Rectal smooth muscle tissue (tissue), 1 donor: ENCODE results near the gene TACR2.
A peak's percentile ranks its signal among the peaks of the same experiment; 100 is the strongest.

Experiments
- H3K27ac ChIP-seq: one replicate; pipeline ENCODE4 v1.7.0; 2013; ENCODE audit warnings: low read depth, low read length, inconsistent platforms
- H3K27me3 ChIP-seq: one replicate; pipeline ENCODE4 v1.7.0; 2013; ENCODE audit warnings: low read length; ENCODE audit not compliant: control insufficient read depth, insufficient read depth
- H3K36me3 ChIP-seq: one replicate; pipeline ENCODE4 v1.7.0; 2013; ENCODE audit warnings: low read length; ENCODE audit not compliant: control insufficient read depth, insufficient read depth
- H3K4me1 ChIP-seq: one replicate; pipeline ENCODE4 v1.7.0; 2013; ENCODE audit warnings: low read length; ENCODE audit not compliant: control insufficient read depth, insufficient read depth
- H3K4me3 ChIP-seq: one replicate; pipeline ENCODE4 v1.7.0; 2013; ENCODE audit warnings: low read length
- H3K9ac ChIP-seq: one replicate; pipeline ENCODE4 v1.7.0; 2013; ENCODE audit warnings: low read length

The TACR2 gene

GRCh38 chr10:69413221-69413865, 3.4 kb downstream of the TACR2 start:
- no peaks in the 10 kb centered on the region for H3K36me3 ChIP-seq
- H3K9ac ChIP-seq, result no peak overlapping the region
- H3K27me3 ChIP-seq, result no peaks in the 10 kb centered on the region
- peak overlapping the region; percentile 75 for H3K4me3 ChIP-seq
- H3K27ac ChIP-seq, result peak overlapping the region; percentile 95
- peaks cover 35% of the 10 kb centered on the region for H3K4me1 ChIP-seq

DNA sequence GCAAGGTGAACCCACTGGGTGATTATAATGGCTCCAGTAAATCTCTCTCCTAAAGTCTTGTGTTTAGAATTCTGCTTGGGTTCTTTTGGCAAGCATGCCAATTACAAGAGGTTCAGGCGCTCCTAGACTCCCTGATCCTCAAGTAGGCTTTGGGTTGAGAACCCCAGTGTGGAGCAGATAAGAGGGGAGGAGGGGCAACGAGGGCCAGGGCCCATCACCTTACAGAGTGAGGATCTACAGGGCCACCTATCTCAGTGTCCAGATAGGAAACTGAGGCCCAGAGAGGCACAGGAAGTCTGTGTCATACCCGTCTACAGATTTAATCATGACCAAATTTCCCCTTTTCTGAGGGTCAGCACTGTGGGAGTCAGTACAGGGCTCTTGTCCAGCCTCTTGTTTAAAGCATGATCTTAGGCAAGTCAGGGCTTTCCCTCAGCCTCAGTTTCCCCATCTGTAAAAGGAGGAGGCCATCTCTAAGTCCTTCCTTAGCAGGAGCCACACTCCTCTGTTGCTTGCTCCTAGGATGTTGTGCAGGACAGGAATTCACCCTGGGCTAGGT, 4.4 kb downstream of the TACR2 start:
- Histone ChIP-seq H3K36me3 (no peaks in the 10 kb centered on the region), H3K27ac (peak overlapping the region; percentile 95), H3K27me3 (no peaks in the 10 kb centered on the region), H3K4me1 (peaks cover 36% of the 10 kb centered on the region), H3K9ac (peak overlapping the region; percentile 36), H3K4me3 (no peak overlapping the region)

DNA sequence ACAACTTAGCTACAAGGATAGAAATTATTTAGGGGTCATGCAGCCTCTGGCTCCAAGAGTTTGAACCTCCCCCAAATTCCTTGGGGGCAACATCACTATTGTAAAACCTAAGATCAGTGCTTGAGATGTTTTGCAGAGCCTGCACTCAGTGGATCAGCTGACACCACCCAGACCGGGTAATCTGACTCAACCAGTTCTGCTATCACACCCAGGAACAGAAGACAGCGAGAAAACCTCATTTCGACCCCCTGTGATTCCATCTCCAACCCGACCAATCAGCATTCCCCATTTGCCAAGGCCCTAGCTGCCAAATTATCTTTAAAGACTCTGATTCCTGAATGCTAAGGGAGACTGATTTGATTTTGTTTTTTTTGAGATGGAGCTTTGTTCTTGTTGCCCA, 5.2 kb downstream of the TACR2 start:
- no peaks in the 10 kb centered on the region for H3K27me3 ChIP-seq
- H3K4me1 ChIP-seq, result peaks cover 33% of the 10 kb centered on the region
- H3K9ac ChIP-seq, result no peak overlapping the region
- H3K4me3 ChIP-seq, result peak overlapping the region; percentile 5
- peak overlapping the region; percentile 95 for H3K27ac ChIP-seq
- no peaks in the 10 kb centered on the region for H3K36me3 ChIP-seq

- peaks cover 4% of the 10 kb centered on the region for H3K36me3 ChIP-seq
- H3K4me3 ChIP-seq, result no peak overlapping the region
- no peaks in the 10 kb centered on the region for H3K27me3 ChIP-seq
- H3K4me1 ChIP-seq, result peaks cover 33% of the 10 kb centered on the region
- no peak overlapping the region for H3K9ac ChIP-seq
- H3K27ac ChIP-seq, result peak overlapping the region; percentile 95
Measured at GRCh38 chr10:69410487-69410886, 6.2 kb downstream of the TACR2 start.

- Histone ChIP-seq H3K27me3 (no peaks in the 10 kb centered on the region), H3K36me3 (peaks cover 6% of the 10 kb centered on the region), H3K27ac (peak overlapping the region; percentile 74), H3K9ac (no peak overlapping the region), H3K4me1 (peaks cover 33% of the 10 kb centered on the region), H3K4me3 (no peak overlapping the region)
Measured at GRCh38 chr10:69409968-69410367, 6.8 kb downstream of the TACR2 start.

DNA sequence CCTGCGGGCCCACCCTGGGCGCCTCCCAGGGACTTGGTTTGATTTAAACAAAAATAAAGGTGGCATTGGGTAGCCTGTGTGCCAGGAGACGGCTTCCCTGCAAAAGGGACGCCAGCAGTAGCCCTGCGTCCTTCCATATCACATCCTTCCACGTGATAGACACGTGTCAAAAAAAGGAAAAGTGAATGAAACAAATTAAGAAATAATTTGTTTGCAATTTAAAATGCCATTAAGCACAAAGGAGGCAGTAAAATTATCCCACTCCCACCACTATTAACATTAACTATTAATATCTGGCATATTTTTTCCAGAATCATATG, 7.6 kb downstream of the TACR2 start:
- H3K27me3 ChIP-seq, result no peaks in the 10 kb centered on the region
- peaks cover 33% of the 10 kb centered on the region for H3K4me1 ChIP-seq
- peaks cover 6% of the 10 kb centered on the region for H3K36me3 ChIP-seq
- H3K27ac ChIP-seq, result peak overlapping the region; percentile 86
- peak overlapping the region; percentile 51 for H3K4me3 ChIP-seq
- no peak overlapping the region for H3K9ac ChIP-seq

DNA sequence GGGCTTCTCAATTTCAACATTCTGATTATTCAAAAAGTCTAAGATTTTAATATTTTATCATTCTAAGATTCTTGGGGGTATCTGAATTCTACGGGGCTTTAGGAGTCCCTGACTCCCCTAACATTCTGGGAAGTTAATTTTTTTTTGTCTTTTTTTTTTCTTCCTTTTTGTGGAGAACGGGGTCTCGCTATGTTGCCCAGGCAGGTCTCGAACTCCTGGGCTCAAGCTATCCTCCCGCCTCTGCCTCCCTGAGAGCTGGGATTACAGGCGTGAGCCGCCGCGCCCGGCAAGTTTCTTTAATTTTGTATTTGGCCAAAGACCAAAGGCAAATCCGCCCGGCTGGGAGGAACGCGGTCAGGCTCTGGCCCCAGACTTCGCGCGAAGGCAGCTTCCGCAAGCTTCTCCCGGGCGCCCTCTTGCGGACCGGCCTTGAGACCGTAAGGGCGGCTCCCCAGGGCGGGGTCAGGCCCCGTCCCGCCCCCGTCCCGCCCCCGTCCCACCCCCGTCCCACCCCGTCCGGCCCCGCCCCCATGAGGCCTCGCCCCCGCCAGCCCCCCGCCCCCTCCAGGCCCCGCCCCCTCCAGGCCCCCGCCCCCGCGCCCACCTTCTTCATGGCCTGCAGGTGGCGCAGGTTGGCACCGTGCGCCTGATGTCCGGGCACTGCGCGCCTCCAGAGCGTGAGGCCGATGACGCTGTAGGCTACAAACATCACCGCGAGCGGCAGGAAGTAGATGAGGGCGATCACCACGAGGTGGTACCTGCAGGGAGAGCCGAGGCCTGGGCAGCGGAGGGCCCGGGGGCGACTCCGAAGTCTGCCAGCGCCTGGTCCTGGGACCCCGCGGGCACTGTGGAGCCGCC, 8.2 kb downstream of the TACR2 start:
- Histone ChIP-seq H3K27me3 (no peaks in the 10 kb centered on the region), H3K27ac (peak overlapping the region; percentile 86), H3K4me1 (peaks cover 33% of the 10 kb centered on the region), H3K36me3 (peaks cover 6% of the 10 kb centered on the region), H3K9ac (no peak overlapping the region), H3K4me3 (peak overlapping the region; percentile 51)

DNA sequence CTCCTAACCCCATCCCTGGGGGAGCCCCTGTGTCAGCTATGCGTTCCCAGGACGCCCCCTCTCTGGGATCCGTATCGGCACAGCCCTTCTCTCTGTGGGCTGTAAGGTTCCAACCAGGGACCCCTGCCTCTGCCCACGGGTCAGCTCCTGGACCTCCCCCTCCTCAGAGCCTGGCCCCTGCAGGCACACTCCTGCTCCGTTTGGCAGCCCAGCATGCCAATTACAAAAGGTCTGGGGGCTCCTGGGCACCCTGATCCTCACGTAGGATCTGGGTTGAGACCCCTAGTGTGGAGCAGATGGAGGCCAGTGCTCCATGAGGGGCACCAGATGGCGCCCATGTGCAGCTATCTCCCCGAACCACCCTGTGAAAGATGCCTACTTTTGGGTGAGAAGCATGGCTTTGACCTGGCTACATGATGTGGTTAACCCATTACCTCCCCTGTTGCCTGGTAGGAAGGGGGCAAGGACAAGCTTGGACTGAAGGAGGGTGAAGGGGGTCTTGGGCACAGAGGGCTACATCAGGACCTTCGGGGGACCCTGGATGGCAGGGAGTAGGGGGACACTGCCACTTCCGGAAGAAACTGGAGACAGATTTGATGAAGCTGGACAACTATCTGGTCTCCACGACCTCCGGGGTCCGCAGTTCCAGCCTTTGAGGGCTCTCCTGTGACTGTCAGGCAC, 9.0 kb downstream of the TACR2 start:
- Histone ChIP-seq H3K9ac (no peak overlapping the region), H3K4me3 (peak overlapping the region; percentile 42), H3K36me3 (peaks cover 6% of the 10 kb centered on the region), H3K4me1 (peaks cover 34% of the 10 kb centered on the region), H3K27me3 (no peaks in the 10 kb centered on the region), H3K27ac (peak overlapping the region; percentile 74)

GRCh38 chr10:69406816-69407580, 9.7 kb downstream of the TACR2 start:
- Histone ChIP-seq H3K36me3 (peaks cover 6% of the 10 kb centered on the region), H3K4me3 (no peak overlapping the region), H3K9ac (no peak overlapping the region), H3K27ac (peak overlapping the region; percentile 74), H3K27me3 (no peaks in the 10 kb centered on the region), H3K4me1 (peaks cover 32% of the 10 kb centered on the region)

DNA sequence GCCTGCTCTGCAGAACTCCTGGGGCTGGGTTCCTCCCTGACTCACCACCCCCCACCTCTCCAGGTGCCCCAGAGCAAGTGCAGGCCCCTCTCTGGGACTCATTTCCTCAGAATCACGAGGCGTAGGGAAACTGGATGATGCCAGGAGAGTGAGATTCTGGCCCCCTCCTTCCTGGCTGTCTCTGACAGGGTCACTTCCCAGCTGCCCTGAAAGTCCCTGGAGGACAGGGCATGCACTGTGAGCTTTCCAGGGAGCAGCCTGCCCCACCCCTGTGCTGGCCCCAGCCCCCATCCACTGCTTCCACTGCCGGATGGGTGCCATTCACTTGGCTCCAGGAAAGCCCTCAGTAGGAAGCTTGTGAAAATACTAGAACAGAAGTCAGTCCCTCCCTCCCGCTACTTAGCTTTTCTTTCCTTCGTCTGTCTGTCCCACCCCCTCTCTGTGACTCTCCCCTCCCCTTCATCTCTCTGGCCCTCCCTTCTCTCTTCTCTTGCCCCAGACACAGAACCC, 10.4 kb downstream of the TACR2 start:
- no peak overlapping the region for H3K4me3 ChIP-seq
- H3K9ac ChIP-seq, result no peak overlapping the region
- H3K27me3 ChIP-seq, result no peaks in the 10 kb centered on the region
- peaks cover 6% of the 10 kb centered on the region for H3K36me3 ChIP-seq
- H3K4me1 ChIP-seq, result peaks cover 28% of the 10 kb centered on the region
- peak overlapping the region; percentile 74 for H3K27ac ChIP-seq

DNA sequence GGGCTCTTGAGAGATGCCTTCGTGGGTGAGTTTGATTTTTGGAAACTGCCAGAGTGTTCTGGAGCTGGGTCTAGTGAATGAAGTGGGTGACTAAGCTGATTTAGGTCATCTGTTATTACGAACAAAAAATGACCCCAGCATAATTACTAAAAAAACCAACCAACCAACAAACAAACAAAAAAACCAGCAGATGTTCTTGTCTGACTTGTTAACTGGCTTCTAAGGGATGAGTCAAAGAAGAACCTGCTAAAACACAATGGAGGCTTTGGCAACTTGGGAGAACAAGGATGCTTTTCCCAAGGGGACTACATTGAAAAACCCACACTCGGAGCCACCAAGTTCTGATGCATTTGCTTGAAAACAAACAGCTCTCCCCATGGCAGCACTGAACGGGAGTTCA, 11.5 kb downstream of the TACR2 start:
- no peaks in the 10 kb centered on the region for H3K27me3 ChIP-seq
- H3K9ac ChIP-seq, result no peak overlapping the region
- H3K4me1 ChIP-seq, result peaks cover 21% of the 10 kb centered on the region
- H3K4me3 ChIP-seq, result no peak overlapping the region
- H3K36me3 ChIP-seq, result peaks cover 14% of the 10 kb centered on the region
- H3K27ac ChIP-seq, result peak overlapping the region; percentile 14
